GM21786 (cell line): Measurements from ENCODE around the gene HDAC5.
A peak's percentile ranks its signal among the peaks of the same experiment; 100 is the strongest.
"Not testable (repeated sequence)": the region's sequence is repeated elsewhere in the genome, so short reads cannot be mapped to it uniquely, and the experiment has no call there.

Experiments
- ATAC-seq: cut with Tn5 transposase; IDR thresholded peaks from one replicate; pipeline ENCODE4 v1.9.1; 2021; ENCODE audit not compliant: unreplicated experiment

The HDAC5 gene

GRCh38 chr17:44071198-44071520 is 52.3 kb downstream of the HDAC5 start:
- peak; percentile 7 for ATAC-seq

- peak; percentile 79 for ATAC-seq
Observed at GRCh38 chr17:44070455-44071197, 52.8 kb downstream of the HDAC5 start, which contains the start of gene G6PC3. G6PC3 (plus strand) TSS chr17:44070735; CDS start chr17:44070966, 231 bp downstream.

GRCh38 chr17:44069974-44070454 is 53.4 kb downstream of the HDAC5 start:
- ATAC-seq, result no peak

- ATAC-seq, result no peak
Observed at GRCh38 chr17:44067545-44067940, 55.9 kb downstream of the HDAC5 start.

GRCh38 chr17:44066204-44066930 is 57.1 kb downstream of the HDAC5 start, which contains the start of gene LSM12:
LSM12 (minus strand) TSS chr17:44066671; CDS start chr17:44066587, 84 bp downstream.
- ATAC-seq, result peak; percentile 32

GRCh38 chr17:44065668-44066203 is 57.7 kb downstream of the HDAC5 start:
- no peak for ATAC-seq

GRCh38 chr17:44063704-44064639 is 59.5 kb downstream of the HDAC5 start:
- ATAC-seq, result no peak

GRCh38 chr17:44062871-44063270 is 60.6 kb downstream of the HDAC5 start:
- no peak for ATAC-seq

- ATAC-seq, result no peak
Observed at GRCh38 chr17:44061446-44061845, 62.0 kb downstream of the HDAC5 start.

GRCh38 chr17:44059101-44059892 is 64.1 kb downstream of the HDAC5 start:
- no peak for ATAC-seq

GRCh38 chr17:44053125-44053872 is 70.1 kb downstream of the HDAC5 start:
- no peak for ATAC-seq

- ATAC-seq, result no peak
Observed at GRCh38 chr17:44049294-44050060, 74.0 kb downstream of the HDAC5 start.

GRCh38 chr17:44046893-44047292 is 76.5 kb downstream of the HDAC5 start:
- not testable (repeated sequence) for ATAC-seq

GRCh38 chr17:44045486-44045885 is 78.0 kb downstream of the HDAC5 start:
- no peak for ATAC-seq

- no peak for ATAC-seq
Observed at GRCh38 chr17:44044071-44044470, 79.4 kb downstream of the HDAC5 start.

- ATAC-seq, result no peak
Observed at GRCh38 chr17:44043272-44043696, 80.2 kb downstream of the HDAC5 start.

- no peak for ATAC-seq
Observed at GRCh38 chr17:44039829-44040635, 83.4 kb downstream of the HDAC5 start.

- no peak for ATAC-seq
Observed at GRCh38 chr17:44038604-44039011, 84.8 kb downstream of the HDAC5 start.
